Esophagus muscularis mucosa (tissue), 4 donors: ENCODE results near the gene PSMD13. TPM values are rescaled to one million over a fixed set of nuclear protein-coding genes. Genes with fewer than 3 reads are reported as not detected.

Experiments
- DNase-seq: peaks from one replicate; pipeline ENCODE4 v3.0.0-alpha.2; 2017; ENCODE audit errors: extremely low spot score
- H3K27ac ChIP-seq, 4 donors: fragments of 200-600 bp; sonication (generic); replicated peaks in 1 of 4; 1 replicate in 3 of 4; 2 replicates in 1 of 4; pipeline ENCODE4 v1.5.1; 2016 to 2019; ENCODE audit warnings: mild to moderate bottlenecking in 1 of 4
- H3K27me3 ChIP-seq, 4 donors: fragments of 200-600 bp; sonication (generic); one replicate each; pipeline versions ENCODE4 v1.5.1 to v1.6.0; 2016 to 2019
- H3K36me3 ChIP-seq, 4 donors: fragments of 200-600 bp; sonication (generic); one replicate each; pipeline ENCODE4 v1.5.1; 2016 to 2019
- H3K4me1 ChIP-seq, 4 donors: fragments of 200-600 bp; sonication (generic); one replicate each; pipeline ENCODE4 v1.5.1; 2016 to 2019
- H3K4me3 ChIP-seq, 4 donors: fragments of 200-600 bp; sonication (generic); 1 replicate in 2 of 4; 2 replicates in 2 of 4; pipeline ENCODE4 v1.5.1; 2016 to 2019; ENCODE audit warnings: mild to moderate bottlenecking in 4 of 4, moderate library complexity in 1 of 4
- H3K9me3 ChIP-seq, 4 donors: fragments of 200-600 bp; sonication (generic); 1 replicate in 3 of 4; 2 replicates in 1 of 4; pipeline ENCODE4 v1.5.1; 2016 to 2019
- EP300 ChIP-seq: sonication (generic); formaldehyde crosslinking; IDR thresholded peaks from one replicate; pipeline ENCODE4 v1.6.1; 2017; ENCODE audit warnings: antibody characterized with exemption
- POLR2A ChIP-seq: fragments of 450-650 bp; IDR thresholded peaks from one replicate; pipeline ENCODE4 v1.6.1; 2017; ENCODE audit warnings: antibody characterized with exemption, moderate library complexity, mild to moderate bottlenecking, low read depth
- POLR2AphosphoS5 ChIP-seq, 2 donors: sonication (generic); formaldehyde crosslinking; IDR thresholded peaks; one replicate each; pipeline ENCODE4 v1.6.1; 2017; ENCODE audit warnings: antibody characterized with exemption in 2 of 2
- WGBS: methylation state at CpG from one replicate; pipeline ENCODE4 v1.1.5; 2018; 5-methylcytosine and 5-hydroxymethylcytosine counted together
- intact Hi-C: fragments of 100-400 bp; cut with DNase I; formaldehyde crosslinking; loops from one replicate; pipeline ENCODE4 v1.15.1; 2023
- total RNA-seq, 4 donors: library from RNA; depleted of rRNA; stranded (reverse); fragments of >200 nt; gene quantifications; one replicate each; pipeline versions ENCODE4 v1.1.0 to v1.2.1, GENCODE V29; 2016
- TF ChIP-seq, protein P1 (sequence below), 3 experiments: fragments of 200-600 bp in 2 of 3; fragments of 450-650 bp in 1 of 3; sonication (generic) in 2 of 3; IDR thresholded peaks; one replicate each; pipeline ENCODE4 v1.5.1; 2017 to 2019; ENCODE audit warnings: antibody characterized with exemption in 3 of 3, mild to moderate bottlenecking in 2 of 3, moderate library complexity in 1 of 3

Gene PSMD13
- total RNA-seq, 4 donors from 2014 or later, result 86.4 to 124 (median 94.1) TPM

DNA sequence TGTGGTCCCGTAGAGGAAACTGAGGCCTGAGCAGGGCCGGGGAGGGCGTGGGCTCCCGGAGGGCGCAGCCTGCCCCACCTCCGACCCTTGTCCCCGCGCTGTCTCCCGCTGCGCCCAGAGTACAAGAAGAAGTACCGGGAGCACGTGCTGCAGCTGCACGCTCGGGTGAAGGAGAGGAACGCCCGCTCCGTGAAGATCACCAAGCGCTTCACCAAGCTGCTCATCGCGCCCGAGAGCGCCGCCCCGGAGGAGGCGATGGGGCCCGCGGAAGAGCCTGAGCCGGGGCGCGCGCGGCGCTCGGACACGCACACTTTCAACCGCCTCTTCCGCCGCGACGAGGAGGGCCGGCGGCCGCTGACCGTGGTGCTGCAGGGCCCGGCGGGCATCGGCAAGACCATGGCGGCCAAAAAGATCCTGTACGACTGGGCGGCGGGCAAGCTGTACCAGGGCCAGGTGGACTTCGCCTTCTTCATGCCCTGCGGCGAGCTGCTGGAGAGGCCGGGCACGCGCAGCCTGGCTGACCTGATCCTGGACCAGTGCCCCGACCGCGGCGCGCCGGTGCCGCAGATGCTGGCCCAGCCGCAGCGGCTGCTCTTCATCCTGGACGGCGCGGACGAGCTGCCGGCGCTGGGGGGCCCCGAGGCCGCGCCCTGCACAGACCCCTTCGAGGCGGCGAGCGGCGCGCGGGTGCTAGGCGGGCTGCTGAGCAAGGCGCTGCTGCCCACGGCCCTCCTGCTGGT, 43.4 kb downstream of the PSMD13 start:
- no peak overlapping the region for H3K27ac ChIP-seq
- H3K9me3 ChIP-seq, result no peaks in the 10 kb centered on the region
- no peak for TF ChIP-seq POLR2AphosphoS5 (IDR thresholded peaks at IDR 0.05)
- TF ChIP-seq POLR2A, result no peak
- TF ChIP-seq, protein P1, sequence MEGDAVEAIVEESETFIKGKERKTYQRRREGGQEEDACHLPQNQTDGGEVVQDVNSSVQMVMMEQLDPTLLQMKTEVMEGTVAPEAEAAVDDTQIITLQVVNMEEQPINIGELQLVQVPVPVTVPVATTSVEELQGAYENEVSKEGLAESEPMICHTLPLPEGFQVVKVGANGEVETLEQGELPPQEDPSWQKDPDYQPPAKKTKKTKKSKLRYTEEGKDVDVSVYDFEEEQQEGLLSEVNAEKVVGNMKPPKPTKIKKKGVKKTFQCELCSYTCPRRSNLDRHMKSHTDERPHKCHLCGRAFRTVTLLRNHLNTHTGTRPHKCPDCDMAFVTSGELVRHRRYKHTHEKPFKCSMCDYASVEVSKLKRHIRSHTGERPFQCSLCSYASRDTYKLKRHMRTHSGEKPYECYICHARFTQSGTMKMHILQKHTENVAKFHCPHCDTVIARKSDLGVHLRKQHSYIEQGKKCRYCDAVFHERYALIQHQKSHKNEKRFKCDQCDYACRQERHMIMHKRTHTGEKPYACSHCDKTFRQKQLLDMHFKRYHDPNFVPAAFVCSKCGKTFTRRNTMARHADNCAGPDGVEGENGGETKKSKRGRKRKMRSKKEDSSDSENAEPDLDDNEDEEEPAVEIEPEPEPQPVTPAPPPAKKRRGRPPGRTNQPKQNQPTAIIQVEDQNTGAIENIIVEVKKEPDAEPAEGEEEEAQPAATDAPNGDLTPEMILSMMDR (IDR thresholded peaks at IDR 0.05), result no peak
- no peak for TF ChIP-seq EP300
- H3K4me1 ChIP-seq, result peaks cover 20 to 35% (median 32%) of the 10 kb centered on the region in 4 donors
- WGBS, result no CpG with 5 or more reads among the region's 85 CpGs
- intact Hi-C loops, result no loop called here
- H3K4me3 ChIP-seq, result peak overlapping the region; percentile 7 to 48 (median 36)
- no peak for DNase-seq
- H3K36me3 ChIP-seq, result no peaks in the 10 kb centered on the region
- H3K27me3 ChIP-seq, result peaks cover 5 to 75% (median 48%) of the 10 kb centered on the region in 4 donors

DNA sequence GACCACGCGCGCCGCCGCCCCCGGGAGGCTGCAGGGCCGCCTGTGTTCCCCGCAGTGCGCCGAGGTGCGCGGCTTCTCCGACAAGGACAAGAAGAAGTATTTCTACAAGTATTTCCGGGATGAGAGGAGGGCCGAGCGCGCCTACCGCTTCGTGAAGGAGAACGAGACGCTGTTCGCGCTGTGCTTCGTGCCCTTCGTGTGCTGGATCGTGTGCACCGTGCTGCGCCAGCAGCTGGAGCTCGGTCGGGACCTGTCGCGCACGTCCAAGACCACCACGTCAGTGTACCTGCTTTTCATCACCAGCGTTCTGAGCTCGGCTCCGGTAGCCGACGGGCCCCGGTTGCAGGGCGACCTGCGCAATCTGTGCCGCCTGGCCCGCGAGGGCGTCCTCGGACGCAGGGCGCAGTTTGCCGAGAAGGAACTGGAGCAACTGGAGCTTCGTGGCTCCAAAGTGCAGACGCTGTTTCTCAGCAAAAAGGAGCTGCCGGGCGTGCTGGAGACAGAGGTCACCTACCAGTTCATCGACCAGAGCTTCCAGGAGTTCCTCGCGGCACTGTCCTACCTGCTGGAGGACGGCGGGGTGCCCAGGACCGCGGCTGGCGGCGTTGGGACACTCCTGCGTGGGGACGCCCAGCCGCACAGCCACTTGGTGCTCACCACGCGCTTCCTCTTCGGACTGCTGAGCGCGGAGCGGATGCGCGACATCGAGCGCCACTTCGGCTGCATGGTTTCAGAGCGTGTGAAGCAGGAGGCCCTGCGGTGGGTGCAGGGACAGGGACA, 44.1 kb downstream of the PSMD13 start:
- Histone ChIP-seq H3K4me1 (peaks cover 20 to 35% (median 32%) of the 10 kb centered on the region in 4 donors), H3K4me3 (peak overlapping the region; percentile 7 to 48 (median 36)), H3K27ac (no peak overlapping the region), H3K9me3 (no peaks in the 10 kb centered on the region), H3K27me3 (peaks cover 5 to 82% (median 48%) of the 10 kb centered on the region in 4 donors), H3K36me3 (no peaks in the 10 kb centered on the region)
- 15% methylated on average over 41 of the region's 79 CpGs for WGBS
- TF ChIP-seq POLR2AphosphoS5 (IDR thresholded peaks at IDR 0.05) (no peak), EP300 (no peak), POLR2A (no peak)
- TF ChIP-seq, protein P1 (IDR thresholded peaks at IDR 0.05), result no peak
- DNase-seq, result no peak
- intact Hi-C loops, result no loop called here

DNA sequence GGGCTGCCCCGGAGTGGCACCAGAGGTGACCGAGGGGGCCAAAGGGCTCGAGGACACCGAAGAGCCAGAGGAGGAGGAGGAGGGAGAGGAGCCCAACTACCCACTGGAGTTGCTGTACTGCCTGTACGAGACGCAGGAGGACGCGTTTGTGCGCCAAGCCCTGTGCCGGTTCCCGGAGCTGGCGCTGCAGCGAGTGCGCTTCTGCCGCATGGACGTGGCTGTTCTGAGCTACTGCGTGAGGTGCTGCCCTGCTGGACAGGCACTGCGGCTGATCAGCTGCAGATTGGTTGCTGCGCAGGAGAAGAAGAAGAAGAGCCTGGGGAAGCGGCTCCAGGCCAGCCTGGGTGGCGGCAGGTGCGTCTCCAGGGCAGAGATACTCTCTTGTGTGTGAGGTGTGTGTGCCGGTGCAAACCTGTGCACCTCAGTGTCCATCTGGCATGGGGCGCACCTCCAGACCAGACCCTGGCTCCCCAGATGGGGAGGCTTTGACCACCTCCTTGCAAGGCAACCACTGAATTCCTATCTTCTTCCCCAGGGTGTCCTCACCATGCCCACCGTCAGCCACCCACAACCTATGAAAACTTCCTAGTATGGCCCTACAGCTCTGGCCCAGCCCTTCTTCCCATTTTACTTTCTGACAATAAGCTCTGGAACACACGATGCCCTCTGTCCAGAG, 44.8 kb downstream of the PSMD13 start:
- no peaks in the 10 kb centered on the region for H3K9me3 ChIP-seq
- intact Hi-C loops, result no loop called here
- 38% methylated on average over 13 of the region's 26 CpGs for WGBS
- H3K27ac ChIP-seq, result no peak overlapping the region
- H3K27me3 ChIP-seq, result peaks cover 5 to 90% (median 48%) of the 10 kb centered on the region in 4 donors
- H3K36me3 ChIP-seq, result no peaks in the 10 kb centered on the region
- DNase-seq, result no peak
- TF ChIP-seq, protein P1 (IDR thresholded peaks at IDR 0.05), result no peak
- TF ChIP-seq EP300, result no peak
- no peak for TF ChIP-seq POLR2A
- TF ChIP-seq POLR2AphosphoS5 (IDR thresholded peaks at IDR 0.05), result no peak
- H3K4me1 ChIP-seq, result peaks cover 20 to 35% (median 32%) of the 10 kb centered on the region in 4 donors
- H3K4me3 ChIP-seq, result peak overlapping the region in 2 of 4 donors; percentile 38 to 48

DNA sequence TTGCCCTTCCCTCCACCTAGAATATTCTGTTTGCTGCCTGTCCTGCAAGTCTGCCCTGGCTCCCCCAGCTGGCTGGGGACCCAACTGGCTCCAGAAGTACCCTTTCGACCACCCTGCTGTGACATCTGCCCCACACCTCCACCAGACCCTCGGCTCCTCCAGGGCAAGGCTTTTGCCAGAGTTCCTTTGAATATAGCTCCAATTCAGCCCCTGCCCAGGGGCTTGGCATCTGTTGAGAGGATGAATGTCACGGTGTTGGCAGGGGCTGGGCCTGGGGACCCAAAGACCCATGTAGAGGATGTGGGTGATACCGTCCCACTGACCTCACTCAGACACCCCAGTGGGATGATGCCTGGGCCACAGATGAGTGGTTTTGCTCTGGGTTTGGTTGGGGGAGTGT, 45.4 kb downstream of the PSMD13 start:
- Histone ChIP-seq H3K27me3 (peaks cover 5 to 91% (median 48%) of the 10 kb centered on the region in 4 donors), H3K9me3 (no peaks in the 10 kb centered on the region), H3K4me3 (no peak overlapping the region), H3K27ac (no peak overlapping the region), H3K36me3 (no peaks in the 10 kb centered on the region), H3K4me1 (peaks cover 20 to 35% (median 32%) of the 10 kb centered on the region in 4 donors)
- TF ChIP-seq POLR2A (no peak), EP300 (no peak), POLR2AphosphoS5 (IDR thresholded peaks at IDR 0.05) (no peak)
- TF ChIP-seq, protein P1 (IDR thresholded peaks at IDR 0.05), result no peak
- DNase-seq, result no peak
- intact Hi-C loops, result no loop called here
- WGBS, result 62% methylated on average over 3 of the region's 4 CpGs
